HCT116 (cell line): ENCODE measurements around the gene CCDC57. TPM values are rescaled to one million over a fixed set of nuclear protein-coding genes. Genes with fewer than 3 reads are reported as not detected.

ENCODE experiments used
- ATAC-seq: fragments of 200-7000 bp; cut with Tn5 transposase; 2 replicates; pipeline ENCODE4 v1.9.1; 2020; ENCODE audit warnings: mild to moderate bottlenecking, moderate library complexity
- BruUV-seq: library from RNA; stranded (reverse); fragments of 400-500 nt; replicated peaks from 2 replicates; lab custom pipeline; 2021; lab: Mats Ljungman, UMichigan
- CTCF ChIA-PET: fragments of 300-600 bp; sonication (Branson Sonifier 250); formaldehyde crosslinking; loops from one replicate; lab custom pipeline; 2021; ENCODE audit warnings: antibody characterized with exemption; lab: Charles Lee
- POLR2A ChIA-PET: fragments of 300-600, 350-600 bp; sonication (Branson Sonifier 250); formaldehyde crosslinking; loops from one replicate; lab custom pipeline; 2021; ENCODE audit warnings: antibody characterized with exemption; lab: Charles Lee
- RAD21 ChIA-PET, 2 experiments: fragments of 300-600 bp; sonication (Branson Sonifier 250); formaldehyde crosslinking; loops; one replicate each; lab custom pipeline; 2023; ENCODE audit warnings: low total read pairs in 2 of 2; ENCODE audit not compliant: uncharacterized antibody in 2 of 2, unreplicated experiment in 2 of 2, low non-redundant PET in 1 of 2; lab: Charles Lee
- DNase-seq: peaks from one replicate; pipeline ENCODE4 v3.0.0-alpha.2; 2010; ENCODE audit warnings: low read depth, low spot score
- H2AFZ ChIP-seq: fragments of 200-600 bp; shearing (Covaris generic), sonication (generic); 2 replicates; pipeline ENCODE4 v1.6.1; 2017; ENCODE audit warnings: low read depth, mixed run types, mixed read lengths, antibody characterized with exemption, low read length; ENCODE audit not compliant: poor library complexity, severe bottlenecking
- H3K27ac ChIP-seq: 2 replicates; pipeline ENCODE4 v1.5.1; 2012; ENCODE audit warnings: low read depth, low read length
- H3K27me3 ChIP-seq: fragments of 200-600 bp; sonication (generic); 2 replicates; pipeline ENCODE4 v1.6.1; 2016; ENCODE audit warnings: mixed run types, low read length, mixed read lengths; ENCODE audit not compliant: insufficient read depth
- H3K36me3 ChIP-seq, 2 experiments: fragments of 200-500 bp in 1 of 2; fragments of 200-600 bp in 1 of 2; sonication (Bioruptor generic) in 1 of 2; sonication (generic) in 1 of 2; 2 replicates each; pipeline versions ENCODE4 v1.5.1 to v1.6.1; 2014 to 2016; ENCODE audit warnings: low read length in 2 of 2, inconsistent platforms in 1 of 2, mixed read lengths in 1 of 2, mixed run types in 1 of 2; ENCODE audit not compliant: insufficient read depth in 2 of 2, control insufficient read depth in 1 of 2
- H3K4me1 ChIP-seq, 2 experiments: fragments of 200-600 bp in 1 of 2; sonication (generic) in 1 of 2; 2 replicates each; pipeline versions ENCODE4 v1.5.1 to v1.6.1; 2012 to 2017; ENCODE audit warnings: low read length in 2 of 2, inconsistent platforms in 1 of 2, mild to moderate bottlenecking in 1 of 2, mixed read lengths in 1 of 2, mixed run types in 1 of 2, moderate library complexity in 1 of 2; ENCODE audit not compliant: insufficient read depth in 2 of 2, control insufficient read depth in 1 of 2
- H3K4me2 ChIP-seq: fragments of 200-600 bp; sonication (generic); 2 replicates; pipeline ENCODE4 v1.6.1; 2017; ENCODE audit warnings: mixed run types, low read length, mixed read lengths
- H3K4me3 ChIP-seq, 2 experiments: fragments of 200-600 bp in 1 of 2; sonication (generic) in 1 of 2; replicated peaks in 1 of 2; 2 replicates each; pipeline ENCODE4 v1.5.1; 2011 to 2016; ENCODE audit warnings: low read length in 2 of 2, control low read depth in 1 of 2, low read depth in 1 of 2, mild to moderate bottlenecking in 1 of 2, mixed read lengths in 1 of 2, mixed run types in 1 of 2
- H3K79me2 ChIP-seq: fragments of 200-600 bp; sonication (generic); 2 replicates; pipeline ENCODE4 v1.6.1; 2017; ENCODE audit warnings: mild to moderate bottlenecking, mixed run types, low read length, moderate library complexity, mixed read lengths; ENCODE audit not compliant: insufficient read depth
- H3K9ac ChIP-seq: fragments of 200-600 bp; sonication (generic); 2 replicates; pipeline ENCODE4 v1.6.1; 2016; ENCODE audit warnings: low read length, mixed read lengths
- H3K9me2 ChIP-seq: fragments of 200-600 bp; sonication (generic), shearing (Covaris generic); 2 replicates; pipeline ENCODE4 v1.6.1; 2017; ENCODE audit warnings: mixed run types, mild to moderate bottlenecking, moderate library complexity; ENCODE audit not compliant: insufficient read depth
- H3K9me3 ChIP-seq, 2 experiments: fragments of 200-500 bp in 1 of 2; fragments of 200-600 bp in 1 of 2; sonication (Bioruptor generic) in 1 of 2; sonication (generic) in 1 of 2; 2 replicates each; pipeline ENCODE4 v1.6.1; 2014 to 2017; ENCODE audit warnings: low read length in 2 of 2, mixed read lengths in 2 of 2, inconsistent platforms in 1 of 2, low read depth in 1 of 2, mild to moderate bottlenecking in 1 of 2, mixed run types in 1 of 2, moderate library complexity in 1 of 2; ENCODE audit not compliant: control insufficient read depth in 1 of 2, insufficient read depth in 1 of 2
- H4K20me1 ChIP-seq: fragments of 200-600 bp; sonication (generic), shearing (Covaris generic); 2 replicates; pipeline ENCODE4 v1.6.1; 2017; ENCODE audit warnings: mixed run types, mild to moderate bottlenecking, moderate library complexity; ENCODE audit not compliant: insufficient read depth
- CBX3 ChIP-seq: IDR thresholded peaks from 2 replicates; pipeline ENCODE4 v1.6.1; 2012; ENCODE audit warnings: low read depth
- CEBPB ChIP-seq: IDR thresholded peaks from 2 replicates; pipeline ENCODE4 v1.6.1; 2012; ENCODE audit warnings: low read depth
- EGR1 ChIP-seq: IDR thresholded peaks from 2 replicates; pipeline ENCODE4 v1.6.1; 2012; ENCODE audit warnings: low read depth
- ELF1 ChIP-seq: IDR thresholded peaks from 2 replicates; pipeline ENCODE4 v1.6.1; 2012; ENCODE audit warnings: low read depth, borderline replicate concordance
- EZH2phosphoT487 ChIP-seq: fragments of 200-600 bp; IDR thresholded peaks from 2 replicates; pipeline ENCODE4 v1.6.1; 2018; ENCODE audit warnings: antibody characterized with exemption, borderline replicate concordance
- JUND ChIP-seq: IDR thresholded peaks from 2 replicates; pipeline ENCODE4 v1.6.1; 2012
- POLR2A ChIP-seq: IDR thresholded peaks from 2 replicates; pipeline ENCODE4 v1.7.0; 2011; ENCODE audit warnings: borderline replicate concordance; ENCODE audit not compliant: insufficient read depth, insufficient read length; ENCODE audit errors: extremely low read depth
- POLR2AphosphoS5 ChIP-seq: IDR thresholded peaks from 2 replicates; pipeline ENCODE4 v1.6.1; 2011; ENCODE audit warnings: mild to moderate bottlenecking, low read depth, low read length, moderate library complexity
- SP1 ChIP-seq: IDR thresholded peaks from 2 replicates; pipeline ENCODE4 v1.6.1; 2012; ENCODE audit warnings: low read depth
- SRF ChIP-seq: IDR thresholded peaks from 2 replicates; pipeline ENCODE4 v1.6.1; 2012; ENCODE audit warnings: low read depth
- TCF7L2 ChIP-seq: IDR thresholded peaks from 2 replicates; pipeline ENCODE4 v1.7.0; 2011; ENCODE audit warnings: borderline replicate concordance, inconsistent platforms; ENCODE audit not compliant: insufficient read depth, insufficient read length; ENCODE audit errors: extremely low read depth
- ZFX ChIP-seq: fragments of 450-650 bp; IDR thresholded peaks from 2 replicates; pipeline ENCODE4 v1.6.1; 2017
- ZNF274 ChIP-seq: fragments of 200-500 bp; sonication (Bioruptor generic); IDR thresholded peaks from 2 replicates; pipeline ENCODE4 v1.6.1; 2014; ENCODE audit warnings: mild to moderate bottlenecking, low read depth, low read length, inconsistent platforms
- intact Hi-C: fragments of 100-400 bp; cut with micrococcal nuclease; formaldehyde crosslinking; loops from 2 replicates; pipeline ENCODE4 v1.10.0; 2022
- total RNA-seq: library from RNA; stranded (reverse); gene quantifications from one replicate; pipeline ENCODE4 v1.2.1, GENCODE V29; 2021; ENCODE audit not compliant: unreplicated experiment
- TF ChIP-seq, protein P1 (sequence below): IDR thresholded peaks from 2 replicates; pipeline ENCODE4 v1.6.1; 2012
- TF ChIP-seq, protein P2 (sequence below): IDR thresholded peaks from 2 replicates; pipeline ENCODE4 v1.6.1; 2012
- TF ChIP-seq, protein P3 (sequence below): IDR thresholded peaks from 2 replicates; pipeline ENCODE4 v1.6.1; 2011; ENCODE audit warnings: mild to moderate bottlenecking, low read length, moderate library complexity; ENCODE audit not compliant: insufficient replicate concordance; ENCODE audit errors: extremely low read depth

Gene CCDC57
- total RNA-seq, 1 experiment from 2014 or later: 143 TPM

DNA sequence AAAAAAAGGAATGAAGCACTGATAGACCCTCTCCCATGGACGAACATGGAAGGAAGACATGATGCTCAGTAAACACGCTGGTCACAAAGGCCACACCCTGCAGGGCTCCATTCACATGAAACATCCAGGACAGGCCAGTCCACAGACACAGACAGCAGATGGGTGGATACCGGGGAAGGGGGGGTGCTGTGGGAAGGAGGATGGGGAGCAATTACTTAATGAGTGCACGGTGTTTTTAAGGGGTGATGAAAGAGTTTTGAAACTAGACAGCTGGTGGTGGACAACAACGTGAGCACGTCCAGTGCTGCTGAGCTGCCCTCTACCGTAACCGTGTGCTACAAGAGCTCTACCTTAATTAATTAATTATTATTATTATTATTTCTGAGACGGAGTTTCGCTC, 10.2 kb upstream of the CCDC57 start:
- H3K27ac ChIP-seq: no peak overlapping the region
- RAD21 ChIA-PET: no interaction called here

More for the DNA sequence above, 10.2 kb upstream of the CCDC57 start:
- H3K9me2 ChIP-seq: no peaks in the 10 kb centered on the region
- DNase-seq (no peak), ATAC-seq (no peak)
- no peaks in the 10 kb centered on the region for H4K20me1 ChIP-seq
- ChIA-PET CTCF (no interaction called here), POLR2A (interaction anchor here (0.7 to 1.0 kb wide), 2 partner anchors 17 to 80 kb away, joined by 3 read pairs; no protein-coding TSS in a partner anchor)
- no peaks in the 10 kb centered on the region for H3K36me3 ChIP-seq
- intact Hi-C loops: no loop called here
- H3K79me2 ChIP-seq: no peaks in the 10 kb centered on the region
- peaks cover 0 to 3% of the 10 kb centered on the region in 2 experiments; a peak in 1 of 4 replicates for H3K9me3 ChIP-seq
- H3K4me1 ChIP-seq: peaks cover 15 to 53% of the 10 kb centered on the region in 2 experiments
- no peaks in the 10 kb centered on the region for H3K27me3 ChIP-seq
- H3K4me3 ChIP-seq: no peak overlapping the region
- H2AFZ ChIP-seq: no peak overlapping the region
- BruUV-seq: no TSS peak
- no peak overlapping the region for H3K4me2 ChIP-seq
- no peak overlapping the region for H3K9ac ChIP-seq
- TF ChIP-seq SRF (no peak), ZNF274 (no peak), SP1 (no peak), TCF7L2 (no peak), POLR2AphosphoS5 (no peak), ZFX (no peak), CEBPB (no peak), CBX3 (no peak), ELF1 (no peak), POLR2A (no peak), JUND (no peak), EZH2phosphoT487 (no peak), EGR1 (no peak)
- TF ChIP-seq, protein P1, sequence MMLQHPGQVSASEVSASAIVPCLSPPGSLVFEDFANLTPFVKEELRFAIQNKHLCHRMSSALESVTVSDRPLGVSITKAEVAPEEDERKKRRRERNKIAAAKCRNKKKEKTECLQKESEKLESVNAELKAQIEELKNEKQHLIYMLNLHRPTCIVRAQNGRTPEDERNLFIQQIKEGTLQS: no peak
- TF ChIP-seq, protein P2, sequence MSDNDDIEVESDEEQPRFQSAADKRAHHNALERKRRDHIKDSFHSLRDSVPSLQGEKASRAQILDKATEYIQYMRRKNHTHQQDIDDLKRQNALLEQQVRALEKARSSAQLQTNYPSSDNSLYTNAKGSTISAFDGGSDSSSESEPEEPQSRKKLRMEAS: no peak
- TF ChIP-seq, protein P3, sequence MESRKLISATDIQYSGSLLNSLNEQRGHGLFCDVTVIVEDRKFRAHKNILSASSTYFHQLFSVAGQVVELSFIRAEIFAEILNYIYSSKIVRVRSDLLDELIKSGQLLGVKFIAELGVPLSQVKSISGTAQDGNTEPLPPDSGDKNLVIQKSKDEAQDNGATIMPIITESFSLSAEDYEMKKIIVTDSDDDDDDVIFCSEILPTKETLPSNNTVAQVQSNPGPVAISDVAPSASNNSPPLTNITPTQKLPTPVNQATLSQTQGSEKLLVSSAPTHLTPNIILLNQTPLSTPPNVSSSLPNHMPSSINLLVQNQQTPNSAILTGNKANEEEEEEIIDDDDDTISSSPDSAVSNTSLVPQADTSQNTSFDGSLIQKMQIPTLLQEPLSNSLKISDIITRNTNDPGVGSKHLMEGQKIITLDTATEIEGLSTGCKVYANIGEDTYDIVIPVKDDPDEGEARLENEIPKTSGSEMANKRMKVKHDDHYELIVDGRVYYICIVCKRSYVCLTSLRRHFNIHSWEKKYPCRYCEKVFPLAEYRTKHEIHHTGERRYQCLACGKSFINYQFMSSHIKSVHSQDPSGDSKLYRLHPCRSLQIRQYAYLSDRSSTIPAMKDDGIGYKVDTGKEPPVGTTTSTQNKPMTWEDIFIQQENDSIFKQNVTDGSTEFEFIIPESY: no peak
